Activated T-cell treated with anti-CD3 and anti-CD28 coated beads, Interleukin-2, amount 50 U/mL, for 1 hour (primary cell): ENCODE data around the gene DYNC1I2.
"Not testable (repeated sequence)": the region's sequence is repeated elsewhere in the genome, so short reads cannot be mapped to it uniquely, and the experiment has no call there.

Source experiments
- DNase-seq: peaks from one replicate; pipeline ENCODE4 v3.0.0-alpha.2; 2020

DYNC1I2 gene

GRCh38 chr2:171718720-171719119 lies 31.5 kb downstream of the DYNC1I2 start:
- DNase-seq, result no peak

GRCh38 chr2:171719660-171720059 lies 32.4 kb downstream of the DYNC1I2 start:
- DNase-seq, result no peak

- no peak for DNase-seq
These were observed 36.7 kb downstream of the DYNC1I2 start for GRCh38 chr2:171723716-171724683.

- no peak for DNase-seq
These were observed 39.7 kb downstream of the DYNC1I2 start for GRCh38 chr2:171726847-171727450.

GRCh38 chr2:171728989-171729951 lies 42.0 kb downstream of the DYNC1I2 start:
- no peak for DNase-seq

GRCh38 chr2:171729952-171730317 lies 42.7 kb downstream of the DYNC1I2 start:
- no peak for DNase-seq

GRCh38 chr2:171735991-171736710 lies 48.9 kb downstream of the DYNC1I2 start:
- DNase-seq, result no peak

GRCh38 chr2:171741189-171741588 lies 53.9 kb downstream of the DYNC1I2 start:
- DNase-seq, result no peak

- no peak for DNase-seq
These were observed 55.5 kb downstream of the DYNC1I2 start for GRCh38 chr2:171742760-171743159.

- no peak for DNase-seq
These were observed 57.9 kb downstream of the DYNC1I2 start for GRCh38 chr2:171745141-171745540.

- no peak for DNase-seq
These were observed 58.5 kb downstream of the DYNC1I2 start for GRCh38 chr2:171745806-171746205.

GRCh38 chr2:171747371-171747770 lies 60.1 kb downstream of the DYNC1I2 start:
- no peak for DNase-seq

- DNase-seq, result no peak
These were observed 67.1 kb downstream of the DYNC1I2 start for GRCh38 chr2:171754254-171754939.

GRCh38 chr2:171758762-171759161 lies 71.5 kb downstream of the DYNC1I2 start:
- DNase-seq, result not testable (repeated sequence)

- DNase-seq, result not testable (repeated sequence)
These were observed 73.9 kb downstream of the DYNC1I2 start for GRCh38 chr2:171761176-171761575.

- DNase-seq, result no peak
These were observed 75.8 kb downstream of the DYNC1I2 start for GRCh38 chr2:171762879-171763573.

- no peak for DNase-seq
These were observed 76.3 kb downstream of the DYNC1I2 start for GRCh38 chr2:171763602-171764001.

GRCh38 chr2:171771463-171771862 lies 84.2 kb downstream of the DYNC1I2 start:
- DNase-seq, result no peak

- DNase-seq, result no peak
These were observed 85.1 kb downstream of the DYNC1I2 start for GRCh38 chr2:171772373-171772772.

GRCh38 chr2:171774581-171774980 lies 87.3 kb downstream of the DYNC1I2 start:
- not testable (repeated sequence) for DNase-seq

GRCh38 chr2:171778515-171778914 lies 91.2 kb downstream of the DYNC1I2 start:
- no peak for DNase-seq
